ENCODE results near the gene RNF114. TPM values are rescaled to one million over a fixed set of nuclear protein-coding genes. Genes with fewer than 3 reads are reported as not detected.

Gene RNF114
- total and polyA plus RNA-seq, 2 donors (not counting 1 experiment from before 2014, with no cell fraction given): 65.2 to 70.2 TPM

DNA sequence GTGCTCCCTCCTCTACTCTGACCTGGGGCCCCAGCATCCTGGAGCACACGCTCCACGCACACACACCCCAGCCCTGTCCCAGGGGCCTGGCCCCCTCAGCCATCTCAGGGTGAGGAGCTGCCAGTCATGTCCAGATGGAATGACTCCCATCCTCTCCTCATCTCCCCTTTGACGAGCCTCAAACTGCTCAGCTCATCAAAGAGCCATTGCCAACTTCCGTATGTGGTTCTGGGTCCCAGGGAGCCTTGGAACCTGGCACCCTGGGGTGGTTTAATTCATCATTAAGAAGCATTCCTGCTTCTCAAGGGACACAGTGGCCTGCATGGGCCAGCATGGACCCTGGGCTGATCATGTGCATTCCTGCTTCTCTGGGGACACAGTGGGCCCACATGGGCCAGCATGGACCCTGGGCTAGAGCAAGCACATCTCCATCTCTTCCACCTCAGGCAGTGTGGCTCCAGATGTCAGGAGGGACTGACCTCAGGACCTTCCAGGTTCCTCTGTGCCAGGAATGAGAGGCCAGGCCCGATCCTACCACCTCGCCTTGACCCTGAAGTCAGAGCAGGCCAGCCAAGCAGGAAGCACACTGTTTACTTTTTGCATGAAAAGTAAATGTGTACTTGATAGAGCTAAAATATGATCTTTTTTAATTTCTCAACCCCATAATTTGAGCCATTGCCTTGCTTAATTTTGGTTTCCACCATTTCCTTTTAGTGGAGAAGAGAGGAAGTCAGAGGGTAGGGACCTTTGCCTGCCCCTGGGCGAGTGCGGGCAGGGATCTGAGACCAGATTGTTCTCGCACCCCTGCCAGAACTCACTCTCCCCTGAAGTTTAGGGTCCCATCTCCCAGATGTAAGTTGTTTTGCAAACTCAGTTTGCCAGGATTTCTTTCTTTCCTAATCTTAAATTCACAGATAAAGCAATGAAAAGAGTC, 46.9 kb upstream of the RNF114 start:
- H2AFZ ChIP-seq (ENCODE audit: low read length): no peak overlapping the region
- no peaks in the 10 kb centered on the region for H3K9me3 ChIP-seq (ENCODE audit: control insufficient read depth, insufficient read depth, low read depth, low read length)
- no peak overlapping the region for H3K4me3 ChIP-seq (replicated peaks in 1 of 4; ENCODE audit: control extremely low read depth in 1 of 4, insufficient read depth in 1 of 4, low read depth in 3 of 4, low read length in 4 of 4)
- H3K9ac ChIP-seq (ENCODE audit: insufficient read depth, low read length): no peak overlapping the region
- no peak overlapping the region for H3K4me2 ChIP-seq (ENCODE audit: extremely low read depth, insufficient read depth, low read length)
- no peak for DNase-seq (ENCODE audit: low read depth in 2 of 2)
- no peaks in the 10 kb centered on the region for H3K79me2 ChIP-seq (ENCODE audit: control insufficient read depth, insufficient read depth, low read length)
- H3K27ac ChIP-seq (ENCODE audit: insufficient read depth, low read length): no peak overlapping the region
- H4K20me1 ChIP-seq (ENCODE audit: control insufficient read depth, extremely low read depth, insufficient read depth, low read length): no peaks in the 10 kb centered on the region
- TF ChIP-seq EZH2 (IDR thresholded peaks at IDR 0.05; ENCODE audit: low read length, missing control alignments): no peak
- TF ChIP-seq, protein P1, sequence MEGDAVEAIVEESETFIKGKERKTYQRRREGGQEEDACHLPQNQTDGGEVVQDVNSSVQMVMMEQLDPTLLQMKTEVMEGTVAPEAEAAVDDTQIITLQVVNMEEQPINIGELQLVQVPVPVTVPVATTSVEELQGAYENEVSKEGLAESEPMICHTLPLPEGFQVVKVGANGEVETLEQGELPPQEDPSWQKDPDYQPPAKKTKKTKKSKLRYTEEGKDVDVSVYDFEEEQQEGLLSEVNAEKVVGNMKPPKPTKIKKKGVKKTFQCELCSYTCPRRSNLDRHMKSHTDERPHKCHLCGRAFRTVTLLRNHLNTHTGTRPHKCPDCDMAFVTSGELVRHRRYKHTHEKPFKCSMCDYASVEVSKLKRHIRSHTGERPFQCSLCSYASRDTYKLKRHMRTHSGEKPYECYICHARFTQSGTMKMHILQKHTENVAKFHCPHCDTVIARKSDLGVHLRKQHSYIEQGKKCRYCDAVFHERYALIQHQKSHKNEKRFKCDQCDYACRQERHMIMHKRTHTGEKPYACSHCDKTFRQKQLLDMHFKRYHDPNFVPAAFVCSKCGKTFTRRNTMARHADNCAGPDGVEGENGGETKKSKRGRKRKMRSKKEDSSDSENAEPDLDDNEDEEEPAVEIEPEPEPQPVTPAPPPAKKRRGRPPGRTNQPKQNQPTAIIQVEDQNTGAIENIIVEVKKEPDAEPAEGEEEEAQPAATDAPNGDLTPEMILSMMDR (conservative IDR thresholded peaks at IDR 0.05 in 1 of 2, IDR thresholded peaks at IDR 0.05 in 1 of 2; ENCODE audit: low read depth in 1 of 2, low read length in 2 of 2): no peak
- no peaks in the 10 kb centered on the region for H3K27me3 ChIP-seq (ENCODE audit: control insufficient read depth, insufficient read depth, low read length)
- peaks cover 7% of the 10 kb centered on the region for H3K36me3 ChIP-seq (ENCODE audit: control insufficient read depth, insufficient read depth, low read length)
- peaks cover 13% of the 10 kb centered on the region for H3K4me1 ChIP-seq (ENCODE audit: control insufficient read depth, extremely low read depth, insufficient read depth, low read length)

DNA sequence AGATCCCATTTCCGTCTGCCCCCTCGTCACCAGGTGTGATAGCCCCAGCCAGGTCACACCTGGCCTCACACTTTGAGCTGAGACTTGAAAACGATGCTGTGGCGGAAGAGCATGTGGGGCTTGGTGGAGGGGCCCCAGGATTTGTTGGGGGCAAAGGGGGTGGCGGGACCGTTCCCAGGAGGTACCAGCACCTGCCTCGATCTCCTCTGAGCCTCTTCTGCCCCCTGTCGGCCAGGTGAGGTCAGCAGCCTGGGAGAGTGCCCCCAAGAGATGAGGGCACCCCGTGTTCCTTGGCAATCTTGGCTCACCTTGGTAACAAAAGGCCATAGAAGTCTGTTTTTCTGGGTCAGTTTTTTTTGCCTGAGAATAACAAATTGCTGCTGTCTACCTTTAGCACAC, 46.3 kb upstream of the RNF114 start:
- no peak overlapping the region for H3K9ac ChIP-seq (ENCODE audit: insufficient read depth, low read length)

More for the DNA sequence above, 46.3 kb upstream of the RNF114 start:
- no peak for DNase-seq (ENCODE audit: low read depth in 2 of 2)
- H3K4me2 ChIP-seq (ENCODE audit: extremely low read depth, insufficient read depth, low read length): no peak overlapping the region
- no peak overlapping the region for H3K4me3 ChIP-seq (replicated peaks in 1 of 4; ENCODE audit: control extremely low read depth in 1 of 4, insufficient read depth in 1 of 4, low read depth in 3 of 4, low read length in 4 of 4)
- peaks cover 13% of the 10 kb centered on the region for H3K4me1 ChIP-seq (ENCODE audit: control insufficient read depth, extremely low read depth, insufficient read depth, low read length)
- no peak overlapping the region for H3K27ac ChIP-seq (ENCODE audit: insufficient read depth, low read length)
- no peaks in the 10 kb centered on the region for H4K20me1 ChIP-seq (ENCODE audit: control insufficient read depth, extremely low read depth, insufficient read depth, low read length)
- H3K9me3 ChIP-seq (ENCODE audit: control insufficient read depth, insufficient read depth, low read depth, low read length): no peaks in the 10 kb centered on the region
- no peaks in the 10 kb centered on the region for H3K27me3 ChIP-seq (ENCODE audit: control insufficient read depth, insufficient read depth, low read length)
- peaks cover 7% of the 10 kb centered on the region for H3K36me3 ChIP-seq (ENCODE audit: control insufficient read depth, insufficient read depth, low read length)
- TF ChIP-seq, protein P1 (conservative IDR thresholded peaks at IDR 0.05 in 1 of 2, IDR thresholded peaks at IDR 0.05 in 1 of 2; ENCODE audit: low read depth in 1 of 2, low read length in 2 of 2): no peak
- no peak for TF ChIP-seq EZH2 (IDR thresholded peaks at IDR 0.05; ENCODE audit: low read length, missing control alignments)
- H2AFZ ChIP-seq (ENCODE audit: low read length): no peak overlapping the region
- no peaks in the 10 kb centered on the region for H3K79me2 ChIP-seq (ENCODE audit: control insufficient read depth, insufficient read depth, low read length)
